ENCODE data around the gene PRCD. TPM values are rescaled to one million over a fixed set of nuclear protein-coding genes. Genes with fewer than 3 reads are reported as not detected.

PRCD gene
- total and polyA plus RNA-seq, 2 donors from 2014 or later: 2.2 TPM; not detected in 1

GRCh38 chr17:76567634-76568432 lies 28.0 kb downstream of the PRCD start:
- DNase-seq (peak in 3 of 5 donors; percentile 42 to 86 (median 62)), FAIRE-seq (no peak)
- TF ChIP-seq CTCF (IDR thresholded peaks at IDR 0.05; ENCODE audit: borderline replicate concordance, extremely low read depth, insufficient read depth): no peak
- Histone ChIP-seq H3K4me1 (ENCODE audit: control insufficient read depth in 2 of 3, insufficient read depth in 2 of 3, low read depth in 1 of 3, low read length in 3 of 3) (peaks cover 0 to 27% (median 18%) of the 10 kb centered on the region in 3 donors), H3K9ac (ENCODE audit: low read length in 3 of 3) (peak overlapping the region in 1 of 3 donors; percentile 22), H3K4me3 (ENCODE audit: low read length in 3 of 3) (no peak overlapping the region), H3K27me3 (ENCODE audit: control insufficient read depth, insufficient read depth, low read length) (no peaks in the 10 kb centered on the region), H3K9me3 (ENCODE audit: control insufficient read depth in 2 of 3, insufficient read depth in 1 of 3, low read length in 3 of 3) (no peaks in the 10 kb centered on the region), H3K27ac (ENCODE audit: low read depth in 2 of 2, low read length in 2 of 2) (peak overlapping the region; percentile 69 to 79), H3K36me3 (ENCODE audit: control insufficient read depth in 2 of 3, insufficient read depth in 3 of 3, low read length in 3 of 3) (peaks cover 3 to 12% (median 11%) of the 10 kb centered on the region in 3 donors)
- intact Hi-C loops (cut with DNase I): no loop called here

DNA sequence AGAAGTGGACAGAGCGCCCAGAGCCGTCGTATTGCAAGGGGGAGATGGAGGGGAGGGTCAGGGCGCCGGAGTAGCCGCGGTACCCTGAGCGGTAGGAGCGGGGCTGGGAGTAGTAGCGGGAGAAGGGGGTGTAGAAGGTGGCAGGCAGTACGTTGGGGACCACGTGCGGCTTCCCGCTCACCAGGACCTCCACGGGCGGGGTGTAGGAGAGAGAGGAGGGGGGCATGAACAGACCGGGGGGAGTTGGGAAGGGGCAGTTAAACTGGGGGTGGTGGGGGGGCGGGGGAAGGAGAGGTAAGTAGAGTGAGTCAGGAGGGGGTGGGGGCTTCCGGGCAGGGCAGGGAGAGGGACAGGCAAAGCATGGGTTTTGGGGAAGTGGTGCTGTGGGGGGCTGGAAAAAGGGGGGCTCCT lies 29.0 kb downstream of the PRCD start:
- Histone ChIP-seq H3K27me3 (ENCODE audit: control insufficient read depth, insufficient read depth, low read length) (no peaks in the 10 kb centered on the region), H3K9ac (ENCODE audit: low read length in 3 of 3) (no peak overlapping the region), H3K36me3 (ENCODE audit: control insufficient read depth in 2 of 3, insufficient read depth in 3 of 3, low read length in 3 of 3) (peaks cover 2 to 11% (median 11%) of the 10 kb centered on the region in 3 donors), H3K4me3 (ENCODE audit: low read length in 3 of 3) (no peak overlapping the region), H3K9me3 (ENCODE audit: control insufficient read depth in 2 of 3, insufficient read depth in 1 of 3, low read length in 3 of 3) (no peaks in the 10 kb centered on the region), H3K4me1 (ENCODE audit: control insufficient read depth in 2 of 3, insufficient read depth in 2 of 3, low read depth in 1 of 3, low read length in 3 of 3) (peaks cover 0 to 25% (median 18%) of the 10 kb centered on the region in 3 donors), H3K27ac (ENCODE audit: low read depth in 2 of 2, low read length in 2 of 2) (no peak overlapping the region)
- no peak for TF ChIP-seq CTCF (IDR thresholded peaks at IDR 0.05; ENCODE audit: borderline replicate concordance, extremely low read depth, insufficient read depth)
- no peak for DNase-seq
- intact Hi-C loops (cut with DNase I): no loop called here
- FAIRE-seq: no peak

GRCh38 chr17:76569607-76570279 lies 29.9 kb downstream of the PRCD start:
- Histone ChIP-seq H3K4me1 (ENCODE audit: control insufficient read depth in 2 of 3, insufficient read depth in 2 of 3, low read depth in 1 of 3, low read length in 3 of 3) (peaks cover 0 to 25% (median 18%) of the 10 kb centered on the region in 3 donors), H3K27me3 (ENCODE audit: control insufficient read depth, insufficient read depth, low read length) (no peaks in the 10 kb centered on the region), H3K9ac (ENCODE audit: low read length in 3 of 3) (no peak overlapping the region), H3K36me3 (ENCODE audit: control insufficient read depth in 2 of 3, insufficient read depth in 3 of 3, low read length in 3 of 3) (peaks cover 2 to 9% (median 6%) of the 10 kb centered on the region in 3 donors), H3K9me3 (ENCODE audit: control insufficient read depth in 2 of 3, insufficient read depth in 1 of 3, low read length in 3 of 3) (no peaks in the 10 kb centered on the region), H3K4me3 (ENCODE audit: low read length in 3 of 3) (no peak overlapping the region), H3K27ac (ENCODE audit: low read depth in 2 of 2, low read length in 2 of 2) (peak overlapping the region in 1 of 2 donors; percentile 11)
- TF ChIP-seq CTCF (IDR thresholded peaks at IDR 0.05; ENCODE audit: borderline replicate concordance, extremely low read depth, insufficient read depth): no peak
- FAIRE-seq: no peak
- peak in 1 of 5 donors; percentile 92 for DNase-seq
- intact Hi-C loops (cut with DNase I): no loop called here
